Measurements from ENCODE around the gene PIK3C2A. TPM values are rescaled to one million over a fixed set of nuclear protein-coding genes. Genes with fewer than 3 reads are reported as not detected.

The PIK3C2A gene
- total and polyA plus RNA-seq, 2 of the 13 experiments (the other 11 are each of a cell fraction or from before 2014, with no cell fraction given), result 27.5 to 49.9 TPM

DNA sequence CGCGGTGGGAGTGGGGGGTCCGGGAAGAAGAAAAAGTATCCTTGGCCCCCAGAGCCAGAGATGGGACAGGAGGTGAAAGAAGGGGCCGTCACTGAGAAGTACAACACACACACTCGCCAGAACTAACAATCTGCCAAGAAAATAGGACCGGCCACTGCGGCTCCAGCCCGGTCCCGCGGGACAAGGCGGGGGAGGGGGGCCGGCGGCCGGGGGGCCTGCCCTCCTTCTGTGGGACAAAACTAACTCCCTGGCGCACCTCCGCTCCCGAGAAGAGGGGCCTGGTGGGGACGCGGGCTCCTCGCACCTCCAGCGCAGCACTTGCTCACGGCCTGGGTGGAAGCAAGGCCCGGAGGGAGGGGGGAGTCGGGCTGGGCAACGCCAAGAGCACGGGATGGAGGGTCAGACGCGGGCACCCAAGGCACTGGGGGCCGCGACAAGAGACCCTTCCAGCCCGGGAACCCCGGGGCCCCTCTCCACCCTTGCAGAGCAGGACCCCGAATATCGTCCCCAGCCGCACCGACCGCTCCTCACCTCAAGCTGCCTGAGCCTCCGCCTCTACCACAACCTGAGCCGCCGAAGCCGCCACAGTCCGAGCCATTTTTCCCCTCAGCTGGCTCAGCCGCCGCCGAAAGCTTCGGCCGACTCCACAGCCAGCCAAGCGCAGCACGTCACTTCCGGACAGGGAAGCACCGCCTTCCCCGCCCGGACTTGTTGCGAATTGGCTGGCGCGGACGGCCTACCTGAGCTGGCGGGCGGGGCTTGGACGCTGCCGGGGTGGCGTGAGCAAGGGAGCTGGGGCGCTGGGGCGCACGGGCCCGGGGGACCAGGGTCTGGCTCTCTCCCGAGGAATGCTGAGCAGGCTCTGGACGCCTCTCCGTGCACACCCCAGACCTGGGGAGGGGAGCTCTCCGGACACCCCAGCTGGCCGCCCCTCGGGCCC lies at the start of gene PIK3C2A (continued):
- TF ChIP-seq, protein P1, sequence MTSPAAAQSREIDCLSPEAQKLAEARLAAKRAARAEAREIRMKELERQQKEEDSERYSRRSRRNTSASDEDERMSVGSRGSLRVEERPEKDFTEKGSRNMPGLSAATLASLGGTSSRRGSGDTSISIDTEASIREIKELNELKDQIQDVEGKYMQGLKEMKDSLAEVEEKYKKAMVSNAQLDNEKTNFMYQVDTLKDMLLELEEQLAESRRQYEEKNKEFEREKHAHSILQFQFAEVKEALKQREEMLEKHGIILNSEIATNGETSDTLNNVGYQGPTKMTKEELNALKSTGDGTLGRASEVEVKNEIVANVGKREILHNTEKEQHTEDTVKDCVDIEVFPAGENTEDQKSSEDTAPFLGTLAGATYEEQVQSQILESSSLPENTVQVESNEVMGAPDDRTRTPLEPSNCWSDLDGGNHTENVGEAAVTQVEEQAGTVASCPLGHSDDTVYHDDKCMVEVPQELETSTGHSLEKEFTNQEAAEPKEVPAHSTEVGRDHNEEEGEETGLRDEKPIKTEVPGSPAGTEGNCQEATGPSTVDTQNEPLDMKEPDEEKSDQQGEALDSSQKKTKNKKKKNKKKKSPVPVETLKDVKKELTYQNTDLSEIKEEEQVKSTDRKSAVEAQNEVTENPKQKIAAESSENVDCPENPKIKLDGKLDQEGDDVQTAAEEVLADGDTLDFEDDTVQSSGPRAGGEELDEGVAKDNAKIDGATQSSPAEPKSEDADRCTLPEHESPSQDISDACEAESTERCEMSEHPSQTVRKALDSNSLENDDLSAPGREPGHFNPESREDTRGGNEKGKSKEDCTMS (CRISPR knock-in tag; conservative IDR thresholded peaks at IDR 0.05), result no peak
- TF ChIP-seq PHF5A (CRISPR knock-in tag; IDR thresholded peaks at IDR 0.05; ENCODE audit: low read depth, unreplicated experiment) (no peak), ZKSCAN1 (IDR thresholded peaks at IDR 0.05; ENCODE audit: low read length) (no peak), DPF2 (CRISPR knock-in tag; IDR thresholded peaks at IDR 0.05; ENCODE audit: borderline replicate concordance, low read depth) (no peak), GFI1 (CRISPR knock-in tag; IDR thresholded peaks at IDR 0.05; ENCODE audit: borderline replicate concordance) (peak; percentile 26; the same call in 1 of the 2 replicates), ZNF776 (CRISPR knock-in tag; IDR thresholded peaks at IDR 0.05) (no peak; the same call in 1 of the 2 replicates), ZNF17 (CRISPR knock-in tag; IDR thresholded peaks at IDR 0.05) (no peak), ZNF615 (CRISPR knock-in tag; IDR thresholded peaks at IDR 0.05; ENCODE audit: borderline replicate concordance) (no peak), FOXO1 (CRISPR knock-in tag; IDR thresholded peaks at IDR 0.05) (no peak), ZMYM2 (CRISPR knock-in tag; IDR thresholded peaks at IDR 0.05) (no peak), MIER2 (CRISPR knock-in tag; IDR thresholded peaks at IDR 0.05) (no peak), ZNF879 (CRISPR knock-in tag; IDR thresholded peaks at IDR 0.05) (peak; percentile 65; the same call in 1 of the 2 replicates), ZNF546 (CRISPR knock-in tag; conservative IDR thresholded peaks at IDR 0.05) (no peak), ZNF143 (CRISPR knock-in tag; IDR thresholded peaks at IDR 0.05) (no peak)
- TF ChIP-seq, protein P2, sequence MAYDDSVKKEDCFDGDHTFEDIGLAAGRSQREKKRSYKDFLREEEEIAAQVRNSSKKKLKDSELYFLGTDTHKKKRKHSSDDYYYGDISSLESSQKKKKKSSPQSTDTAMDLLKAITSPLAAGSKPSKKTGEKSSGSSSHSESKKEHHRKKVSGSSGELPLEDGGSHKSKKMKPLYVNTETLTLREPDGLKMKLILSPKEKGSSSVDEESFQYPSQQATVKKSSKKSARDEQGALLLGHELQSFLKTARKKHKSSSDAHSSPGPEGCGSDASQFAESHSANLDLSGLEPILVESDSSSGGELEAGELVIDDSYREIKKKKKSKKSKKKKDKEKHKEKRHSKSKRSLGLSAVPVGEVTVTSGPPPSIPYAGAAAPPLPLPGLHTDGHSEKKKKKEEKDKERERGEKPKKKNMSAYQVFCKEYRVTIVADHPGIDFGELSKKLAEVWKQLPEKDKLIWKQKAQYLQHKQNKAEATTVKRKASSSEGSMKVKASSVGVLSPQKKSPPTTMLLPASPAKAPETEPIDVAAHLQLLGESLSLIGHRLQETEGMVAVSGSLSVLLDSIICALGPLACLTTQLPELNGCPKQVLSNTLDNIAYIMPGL (CRISPR knock-in tag; IDR thresholded peaks at IDR 0.05; ENCODE audit: borderline replicate concordance in 1 of 2, low read depth in 1 of 2), result peak; percentile 71 to 93; a peak in 3 of 4 replicates
- TF ChIP-seq, protein P3, sequence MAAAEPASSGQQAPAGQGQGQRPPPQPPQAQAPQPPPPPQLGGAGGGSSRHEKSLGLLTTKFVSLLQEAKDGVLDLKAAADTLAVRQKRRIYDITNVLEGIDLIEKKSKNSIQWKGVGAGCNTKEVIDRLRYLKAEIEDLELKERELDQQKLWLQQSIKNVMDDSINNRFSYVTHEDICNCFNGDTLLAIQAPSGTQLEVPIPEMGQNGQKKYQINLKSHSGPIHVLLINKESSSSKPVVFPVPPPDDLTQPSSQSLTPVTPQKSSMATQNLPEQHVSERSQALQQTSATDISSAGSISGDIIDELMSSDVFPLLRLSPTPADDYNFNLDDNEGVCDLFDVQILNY (CRISPR knock-in tag; conservative IDR thresholded peaks at IDR 0.05), result no peak; the same call in 1 of the 2 replicates
- TF ChIP-seq, protein P4, sequence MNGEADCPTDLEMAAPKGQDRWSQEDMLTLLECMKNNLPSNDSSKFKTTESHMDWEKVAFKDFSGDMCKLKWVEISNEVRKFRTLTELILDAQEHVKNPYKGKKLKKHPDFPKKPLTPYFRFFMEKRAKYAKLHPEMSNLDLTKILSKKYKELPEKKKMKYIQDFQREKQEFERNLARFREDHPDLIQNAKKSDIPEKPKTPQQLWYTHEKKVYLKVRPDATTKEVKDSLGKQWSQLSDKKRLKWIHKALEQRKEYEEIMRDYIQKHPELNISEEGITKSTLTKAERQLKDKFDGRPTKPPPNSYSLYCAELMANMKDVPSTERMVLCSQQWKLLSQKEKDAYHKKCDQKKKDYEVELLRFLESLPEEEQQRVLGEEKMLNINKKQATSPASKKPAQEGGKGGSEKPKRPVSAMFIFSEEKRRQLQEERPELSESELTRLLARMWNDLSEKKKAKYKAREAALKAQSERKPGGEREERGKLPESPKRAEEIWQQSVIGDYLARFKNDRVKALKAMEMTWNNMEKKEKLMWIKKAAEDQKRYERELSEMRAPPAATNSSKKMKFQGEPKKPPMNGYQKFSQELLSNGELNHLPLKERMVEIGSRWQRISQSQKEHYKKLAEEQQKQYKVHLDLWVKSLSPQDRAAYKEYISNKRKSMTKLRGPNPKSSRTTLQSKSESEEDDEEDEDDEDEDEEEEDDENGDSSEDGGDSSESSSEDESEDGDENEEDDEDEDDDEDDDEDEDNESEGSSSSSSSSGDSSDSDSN (CRISPR knock-in tag; IDR thresholded peaks at IDR 0.05), result peak; percentile 84
- TF ChIP-seq, protein P5, sequence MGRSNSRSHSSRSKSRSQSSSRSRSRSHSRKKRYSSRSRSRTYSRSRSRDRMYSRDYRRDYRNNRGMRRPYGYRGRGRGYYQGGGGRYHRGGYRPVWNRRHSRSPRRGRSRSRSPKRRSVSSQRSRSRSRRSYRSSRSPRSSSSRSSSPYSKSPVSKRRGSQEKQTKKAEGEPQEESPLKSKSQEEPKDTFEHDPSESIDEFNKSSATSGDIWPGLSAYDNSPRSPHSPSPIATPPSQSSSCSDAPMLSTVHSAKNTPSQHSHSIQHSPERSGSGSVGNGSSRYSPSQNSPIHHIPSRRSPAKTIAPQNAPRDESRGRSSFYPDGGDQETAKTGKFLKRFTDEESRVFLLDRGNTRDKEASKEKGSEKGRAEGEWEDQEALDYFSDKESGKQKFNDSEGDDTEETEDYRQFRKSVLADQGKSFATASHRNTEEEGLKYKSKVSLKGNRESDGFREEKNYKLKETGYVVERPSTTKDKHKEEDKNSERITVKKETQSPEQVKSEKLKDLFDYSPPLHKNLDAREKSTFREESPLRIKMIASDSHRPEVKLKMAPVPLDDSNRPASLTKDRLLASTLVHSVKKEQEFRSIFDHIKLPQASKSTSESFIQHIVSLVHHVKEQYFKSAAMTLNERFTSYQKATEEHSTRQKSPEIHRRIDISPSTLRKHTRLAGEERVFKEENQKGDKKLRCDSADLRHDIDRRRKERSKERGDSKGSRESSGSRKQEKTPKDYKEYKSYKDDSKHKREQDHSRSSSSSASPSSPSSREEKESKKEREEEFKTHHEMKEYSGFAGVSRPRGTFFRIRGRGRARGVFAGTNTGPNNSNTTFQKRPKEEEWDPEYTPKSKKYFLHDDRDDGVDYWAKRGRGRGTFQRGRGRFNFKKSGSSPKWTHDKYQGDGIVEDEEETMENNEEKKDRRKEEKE (IDR thresholded peaks at IDR 0.05), result no peak

Measured in HepG2 (cell line).